Tibial nerve (tissue), 4 donors: Measurements from ENCODE around the gene EBF4.

Source experiments
- EP300 ChIP-seq, 2 donors: sonication (generic); formaldehyde crosslinking; IDR thresholded peaks; one replicate each; pipeline ENCODE4 v1.6.1; 2017; ENCODE audit warnings: antibody characterized with exemption in 2 of 2, mild to moderate bottlenecking in 1 of 2
- POLR2A ChIP-seq, 2 donors: fragments of 450-650 bp; IDR thresholded peaks; one replicate each; pipeline ENCODE4 v1.6.1; 2017; ENCODE audit warnings: antibody characterized with exemption in 2 of 2, mild to moderate bottlenecking in 2 of 2, moderate library complexity in 2 of 2
- TF ChIP-seq, protein P1 (sequence below), 5 experiments: fragments of 200-600 bp in 3 of 5; fragments of 450-650 bp in 2 of 5; sonication (generic) in 3 of 5; IDR thresholded peaks; one replicate each; pipeline ENCODE4 v1.5.1; 2016 to 2019; ENCODE audit warnings: antibody characterized with exemption in 5 of 5, mild to moderate bottlenecking in 3 of 5, moderate library complexity in 2 of 5

DNA sequence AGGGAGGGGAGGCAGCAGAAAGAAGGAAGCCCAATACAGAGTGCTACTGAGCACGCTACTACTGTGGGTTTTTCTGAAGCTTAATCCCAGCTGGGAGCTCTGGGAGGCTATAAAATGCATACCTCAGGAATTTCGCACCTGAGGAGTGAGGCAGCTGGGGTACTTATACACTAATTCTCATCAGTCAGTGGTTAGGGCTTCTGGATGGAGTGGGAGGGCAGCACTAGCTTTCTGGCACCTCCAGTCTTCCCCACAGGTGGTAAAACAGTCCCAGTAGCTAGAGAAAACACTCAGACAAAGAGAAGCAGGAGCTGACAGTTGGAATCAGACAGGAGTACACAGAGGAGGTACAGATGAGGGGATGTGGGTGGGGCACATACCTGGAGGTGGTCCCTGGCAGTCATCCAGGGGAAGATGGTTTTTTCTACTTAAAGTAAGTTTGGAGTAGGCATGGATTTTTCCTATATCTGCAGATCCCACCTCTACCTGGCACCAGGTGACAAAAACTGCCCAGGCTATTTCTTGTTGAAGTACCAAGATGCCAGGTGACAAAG lies 70.1 kb downstream of the EBF4 start:
- TF ChIP-seq, protein P1, sequence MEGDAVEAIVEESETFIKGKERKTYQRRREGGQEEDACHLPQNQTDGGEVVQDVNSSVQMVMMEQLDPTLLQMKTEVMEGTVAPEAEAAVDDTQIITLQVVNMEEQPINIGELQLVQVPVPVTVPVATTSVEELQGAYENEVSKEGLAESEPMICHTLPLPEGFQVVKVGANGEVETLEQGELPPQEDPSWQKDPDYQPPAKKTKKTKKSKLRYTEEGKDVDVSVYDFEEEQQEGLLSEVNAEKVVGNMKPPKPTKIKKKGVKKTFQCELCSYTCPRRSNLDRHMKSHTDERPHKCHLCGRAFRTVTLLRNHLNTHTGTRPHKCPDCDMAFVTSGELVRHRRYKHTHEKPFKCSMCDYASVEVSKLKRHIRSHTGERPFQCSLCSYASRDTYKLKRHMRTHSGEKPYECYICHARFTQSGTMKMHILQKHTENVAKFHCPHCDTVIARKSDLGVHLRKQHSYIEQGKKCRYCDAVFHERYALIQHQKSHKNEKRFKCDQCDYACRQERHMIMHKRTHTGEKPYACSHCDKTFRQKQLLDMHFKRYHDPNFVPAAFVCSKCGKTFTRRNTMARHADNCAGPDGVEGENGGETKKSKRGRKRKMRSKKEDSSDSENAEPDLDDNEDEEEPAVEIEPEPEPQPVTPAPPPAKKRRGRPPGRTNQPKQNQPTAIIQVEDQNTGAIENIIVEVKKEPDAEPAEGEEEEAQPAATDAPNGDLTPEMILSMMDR (IDR thresholded peaks at IDR 0.05) = no peak
- TF ChIP-seq POLR2A (IDR thresholded peaks at IDR 0.05) (no peak), EP300 (IDR thresholded peaks at IDR 0.05) (no peak)
